Ectodermal cell (in vitro differentiated cells): ENCODE measurements around the gene CDC42EP2.

Experiments
- H3K27ac ChIP-seq: 2 replicates; pipeline ENCODE4 v1.7.0; 2013; ENCODE audit warnings: mild to moderate bottlenecking, low read depth, low read length; ENCODE audit not compliant: insufficient read depth, poor library complexity, severe bottlenecking
- H3K27me3 ChIP-seq: 2 replicates; pipeline ENCODE4 v1.7.0; 2013; ENCODE audit warnings: mild to moderate bottlenecking, low read length; ENCODE audit not compliant: insufficient read depth, control insufficient read depth, poor library complexity, severe bottlenecking
- H3K36me3 ChIP-seq: one replicate; pipeline ENCODE4 v1.7.0; 2013; ENCODE audit warnings: low read length; ENCODE audit not compliant: control insufficient read depth, insufficient read depth
- H3K4me1 ChIP-seq: one replicate; pipeline ENCODE4 v1.7.0; 2013; ENCODE audit warnings: low read length; ENCODE audit not compliant: control insufficient read depth, insufficient read depth
- H3K4me3 ChIP-seq: 2 replicates; pipeline ENCODE4 v1.7.0; 2013; ENCODE audit warnings: low read depth, low read length, control low read depth; ENCODE audit not compliant: insufficient read depth
- H3K9me3 ChIP-seq: 2 replicates; pipeline ENCODE4 v1.7.0; 2013; ENCODE audit warnings: mild to moderate bottlenecking, low read length, moderate library complexity; ENCODE audit not compliant: control insufficient read depth
- WGBS, 2 experiments: methylation state at CpG; one replicate each; pipeline ENCODE4 v1.1.7; 2013; ENCODE audit warnings: missing lambda C conversion rate in 2 of 2; 5-methylcytosine and 5-hydroxymethylcytosine counted together

Gene CDC42EP2

GRCh38 chr11:65297026-65297672, 17.5 kb upstream of the CDC42EP2 start:
- no peaks in the 10 kb centered on the region for H3K9me3 ChIP-seq
- WGBS, 2 experiments: 91 to 94% methylated on average over 12 of the region's 12 CpGs
- peaks cover 44% of the 10 kb centered on the region for H3K36me3 ChIP-seq
- H3K4me3 ChIP-seq: no peak overlapping the region
- peaks cover 23% of the 10 kb centered on the region for H3K4me1 ChIP-seq
- H3K27me3 ChIP-seq: no peaks in the 10 kb centered on the region
- no peak overlapping the region for H3K27ac ChIP-seq

DNA sequence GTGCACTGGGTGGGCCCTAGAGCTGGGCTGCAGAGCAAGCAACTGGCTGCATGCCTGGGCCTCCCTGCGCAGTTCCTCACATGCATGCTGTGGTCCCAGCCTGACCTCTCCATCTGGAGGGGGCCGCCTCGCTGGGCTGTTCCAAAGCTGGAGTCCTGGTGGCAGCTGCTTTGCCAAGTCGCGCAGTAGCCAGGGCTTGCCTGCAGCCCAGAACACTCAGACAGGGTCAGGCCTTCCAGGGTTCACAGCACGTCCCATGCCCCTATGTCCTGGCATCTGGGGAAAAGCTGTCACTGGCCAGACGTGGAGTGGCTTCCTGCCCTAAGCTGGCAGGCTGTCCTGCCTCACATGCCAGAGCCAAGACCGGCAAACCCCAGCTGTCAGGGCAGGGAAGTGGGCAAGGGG, 16.5 kb upstream of the CDC42EP2 start:
- Histone ChIP-seq H3K4me3 (no peak overlapping the region), H3K4me1 (peaks cover 27% of the 10 kb centered on the region), H3K27ac (peak overlapping the region; percentile 60), H3K36me3 (peaks cover 44% of the 10 kb centered on the region), H3K9me3 (no peaks in the 10 kb centered on the region), H3K27me3 (no peaks in the 10 kb centered on the region)
- 94 to 96% methylated on average over 8 of the region's 8 CpGs for WGBS, 2 experiments

- Histone ChIP-seq H3K36me3 (peaks cover 44% of the 10 kb centered on the region), H3K27ac (peak overlapping the region; percentile 60), H3K4me3 (no peak overlapping the region), H3K4me1 (peaks cover 27% of the 10 kb centered on the region), H3K27me3 (no peaks in the 10 kb centered on the region), H3K9me3 (no peaks in the 10 kb centered on the region)
- WGBS, 2 experiments: 82 to 87% methylated on average over 12 of the region's 12 CpGs
These were observed 15.9 kb upstream of the CDC42EP2 start for GRCh38 chr11:65298655-65299179.

GRCh38 chr11:65300621-65301275, 13.9 kb upstream of the CDC42EP2 start:
- H3K4me1 ChIP-seq: peaks cover 27% of the 10 kb centered on the region
- no peak overlapping the region for H3K4me3 ChIP-seq
- H3K27me3 ChIP-seq: no peaks in the 10 kb centered on the region
- H3K36me3 ChIP-seq: peaks cover 25% of the 10 kb centered on the region
- no peak overlapping the region for H3K27ac ChIP-seq
- 90 to 91% methylated on average over 17 of the region's 17 CpGs for WGBS, 2 experiments
- no peaks in the 10 kb centered on the region for H3K9me3 ChIP-seq

GRCh38 chr11:65301491-65302329, 13.0 kb upstream of the CDC42EP2 start:
- peak overlapping the region; percentile 52 for H3K27ac ChIP-seq
- H3K36me3 ChIP-seq: peaks cover 16% of the 10 kb centered on the region
- no peaks in the 10 kb centered on the region for H3K9me3 ChIP-seq
- H3K4me1 ChIP-seq: peaks cover 27% of the 10 kb centered on the region
- 48 to 50% methylated on average over 12 of the region's 12 CpGs for WGBS, 2 experiments
- no peak overlapping the region for H3K4me3 ChIP-seq
- no peaks in the 10 kb centered on the region for H3K27me3 ChIP-seq

DNA sequence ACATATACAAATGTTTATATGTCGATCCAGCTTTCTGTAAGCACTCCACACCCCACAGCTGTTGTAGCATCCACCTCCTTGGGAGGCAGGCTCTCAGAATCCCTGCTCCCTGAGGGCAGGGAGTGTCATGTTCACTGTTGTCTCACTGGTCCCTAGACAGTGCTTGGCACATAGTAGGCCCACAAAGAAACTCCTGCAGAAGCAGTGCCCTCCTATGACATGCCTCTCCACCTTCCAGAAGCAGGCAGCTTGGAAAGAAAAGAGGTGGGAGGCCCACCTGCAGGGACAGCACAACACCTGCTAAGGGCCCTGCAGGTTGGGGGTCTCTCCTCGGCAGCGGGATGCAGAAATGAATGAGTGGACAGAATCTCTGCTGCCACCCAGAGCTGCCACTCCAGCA, 11.1 kb upstream of the CDC42EP2 start:
- Histone ChIP-seq H3K4me3 (no peak overlapping the region), H3K36me3 (peaks cover 2% of the 10 kb centered on the region), H3K9me3 (no peaks in the 10 kb centered on the region), H3K27me3 (no peaks in the 10 kb centered on the region), H3K27ac (no peak overlapping the region), H3K4me1 (peaks cover 23% of the 10 kb centered on the region)
- WGBS, 2 experiments: 92 to 97% methylated on average over 3 of the region's 3 CpGs

DNA sequence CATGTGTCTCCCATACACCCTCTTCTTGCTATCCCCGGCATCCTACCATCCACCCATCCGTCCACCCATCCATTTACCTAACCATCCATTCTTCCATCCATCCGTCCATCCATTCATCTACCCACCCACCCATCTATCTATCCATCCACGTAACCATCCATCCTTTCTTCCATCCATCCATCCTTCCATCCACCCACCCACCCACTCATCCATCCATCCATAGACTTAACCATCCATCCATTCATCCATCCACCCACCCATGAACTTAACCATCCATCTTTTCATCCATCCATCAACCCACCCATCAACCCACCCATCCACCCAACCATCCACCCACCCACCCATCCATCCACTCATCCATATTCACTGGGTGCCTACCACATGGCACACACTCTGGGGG, 10.6 kb upstream of the CDC42EP2 start:
- no peaks in the 10 kb centered on the region for H3K27me3 ChIP-seq
- no peak overlapping the region for H3K4me3 ChIP-seq
- H3K4me1 ChIP-seq: peaks cover 18% of the 10 kb centered on the region
- H3K27ac ChIP-seq: no peak overlapping the region
- H3K9me3 ChIP-seq: no peaks in the 10 kb centered on the region
- no peaks in the 10 kb centered on the region for H3K36me3 ChIP-seq
- WGBS, 2 experiments: 90 to 92% methylated on average over 4 of the region's 4 CpGs

GRCh38 chr11:65304613-65305012, 10.1 kb upstream of the CDC42EP2 start:
- no peaks in the 10 kb centered on the region for H3K27me3 ChIP-seq
- no peak overlapping the region for H3K27ac ChIP-seq
- peaks cover 18% of the 10 kb centered on the region for H3K4me1 ChIP-seq
- no peaks in the 10 kb centered on the region for H3K9me3 ChIP-seq
- no peak overlapping the region for H3K4me3 ChIP-seq
- no peaks in the 10 kb centered on the region for H3K36me3 ChIP-seq
- WGBS, 2 experiments: 89 to 93% methylated on average over 7 of the region's 7 CpGs

DNA sequence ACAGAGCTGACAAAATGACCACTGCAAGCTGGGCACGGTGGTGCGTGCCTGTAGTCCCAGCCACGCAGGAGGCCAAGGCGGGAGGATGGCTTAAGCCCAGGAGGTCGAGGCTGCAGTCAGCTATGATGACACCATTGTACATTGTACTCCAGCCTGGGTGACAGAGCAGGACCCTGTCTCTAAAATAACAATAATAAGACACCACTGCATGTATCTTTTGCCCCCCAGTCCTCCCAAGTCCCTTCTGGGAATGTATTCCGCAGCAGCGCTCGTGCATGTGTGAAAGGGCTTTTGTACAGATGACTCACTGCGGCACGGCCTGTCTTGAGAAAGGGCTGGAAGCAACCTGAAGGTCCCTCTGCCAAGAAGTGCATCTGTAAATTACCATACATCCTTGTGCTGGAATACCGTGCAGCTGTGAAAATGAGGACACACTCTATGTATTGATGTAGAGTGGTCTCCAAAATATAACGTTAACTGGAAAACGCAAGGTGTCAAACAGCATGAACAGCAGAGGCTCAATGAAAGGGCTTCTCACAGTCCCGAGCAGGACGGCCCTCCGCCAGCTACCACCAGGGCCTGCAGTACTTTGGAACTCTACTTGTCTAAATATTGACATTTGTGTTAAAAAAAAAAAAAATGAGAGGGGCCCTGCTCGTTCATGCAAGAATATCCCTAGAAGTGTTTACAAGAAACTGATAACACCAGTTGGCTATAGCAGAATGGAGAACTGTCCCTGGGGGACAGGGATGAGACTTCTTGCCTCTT, 9.0 kb upstream of the CDC42EP2 start:
- H3K27me3 ChIP-seq: no peaks in the 10 kb centered on the region
- H3K4me3 ChIP-seq: no peak overlapping the region
- WGBS, 2 experiments: 94 to 96% methylated on average over 17 of the region's 17 CpGs
- H3K36me3 ChIP-seq: no peaks in the 10 kb centered on the region
- no peak overlapping the region for H3K27ac ChIP-seq
- no peaks in the 10 kb centered on the region for H3K9me3 ChIP-seq
- H3K4me1 ChIP-seq: peaks cover 27% of the 10 kb centered on the region
